BJ (cell line): ENCODE measurements around the gene CDCP1. TPM values are rescaled to one million over a fixed set of nuclear protein-coding genes. Genes with fewer than 3 reads are reported as not detected.

Experiments used
- CTCF ChIA-PET: fragments of 350-600 bp; formaldehyde crosslinking; extraction: SDS; loops from one replicate; lab custom pipeline; 2021; ENCODE audit warnings: antibody characterized with exemption, inconsistent platforms; lab: Yijun Ruan, JAX
- POLR2A ChIA-PET: fragments of 300-600 bp; sonication (Branson Sonifier 250); formaldehyde crosslinking; extraction: SDS; loops from one replicate; lab custom pipeline; 2021; ENCODE audit warnings: antibody characterized with exemption; lab: Charles Lee
- DNase-seq: peaks from one replicate; pipeline ENCODE4 v3.0.0-alpha.2; 2011; ENCODE audit warnings: low read depth
- H3K27me3 ChIP-seq: 2 replicates; pipeline ENCODE4 v1.6.0; 2011; ENCODE audit warnings: low read length; ENCODE audit not compliant: control insufficient read depth, insufficient read depth
- H3K36me3 ChIP-seq: 2 replicates; pipeline ENCODE4 v1.5.1; 2011; ENCODE audit warnings: low read length; ENCODE audit not compliant: control insufficient read depth, insufficient read depth
- H3K4me3 ChIP-seq: 2 replicates; pipeline ENCODE4 v1.5.1; 2011; ENCODE audit warnings: low read depth, mild to moderate bottlenecking, control low read depth, low read length
- CTCF ChIP-seq: IDR thresholded peaks from 2 replicates; pipeline ENCODE4 v1.5.1; 2011; ENCODE audit warnings: low read depth, mild to moderate bottlenecking, control low read depth, inconsistent platforms, low read length, moderate library complexity; ENCODE audit not compliant: insufficient read depth
- polyA plus RNA-seq: library from polyadenylated mRNA; depleted of rRNA; stranded (reverse); fragments of >200 nt; gene quantifications from 2 replicates; pipeline ENCODE4 v1.2.3, GENCODE V29; 2011

CDCP1 gene
- polyA plus RNA-seq, 1 experiment = 1.3 TPM

- no peak for DNase-seq
- no peak for TF ChIP-seq CTCF
- Histone ChIP-seq H3K4me3 (no peak overlapping the region), H3K27me3 (no peaks in the 10 kb centered on the region), H3K36me3 (no peaks in the 10 kb centered on the region)
- POLR2A ChIA-PET = no interaction called here
- CTCF ChIA-PET = interaction anchor here (1.4 kb wide), 1 partner anchor 11 kb away, joined by 3 read pairs; no protein-coding TSS in a partner anchor
These were observed 17.2 kb downstream of the CDCP1 start for GRCh38 chr3:45128950-45129349.

- CTCF ChIA-PET = interaction anchor here (0.7 to 1.4 kb wide), 4 partner anchors 9 to 111 kb away, joined by 3 read pairs; no protein-coding TSS in a partner anchor
- Histone ChIP-seq H3K4me3 (no peak overlapping the region), H3K27me3 (no peaks in the 10 kb centered on the region), H3K36me3 (no peaks in the 10 kb centered on the region)
- DNase-seq = no peak
- no peak for TF ChIP-seq CTCF
- POLR2A ChIA-PET = no interaction called here
These were observed 18.9 kb downstream of the CDCP1 start for GRCh38 chr3:45127130-45127822.

- CTCF ChIA-PET = interaction anchor here (1.1 to 1.2 kb wide), 2 partner anchors 84 to 88 kb away, joined by 3 read pairs; no protein-coding TSS in a partner anchor
- Histone ChIP-seq H3K27me3 (no peaks in the 10 kb centered on the region), H3K4me3 (no peak overlapping the region), H3K36me3 (no peaks in the 10 kb centered on the region)
- TF ChIP-seq CTCF = no peak
- DNase-seq = no peak
- POLR2A ChIA-PET = no interaction called here
These were observed 19.4 kb downstream of the CDCP1 start for GRCh38 chr3:45126730-45127129.

- no peak overlapping the region for H3K4me3 ChIP-seq
- ChIA-PET CTCF (interaction anchor here (2.6 kb wide), 1 partner anchor 85 kb away, joined by 24 read pairs; no protein-coding TSS in a partner anchor), POLR2A (no interaction called here)
- DNase-seq = no peak
- no peak for TF ChIP-seq CTCF
- H3K36me3 ChIP-seq = no peaks in the 10 kb centered on the region
- no peaks in the 10 kb centered on the region for H3K27me3 ChIP-seq
These were observed 20.6 kb downstream of the CDCP1 start for GRCh38 chr3:45125550-45126026.

- Histone ChIP-seq H3K36me3 (no peaks in the 10 kb centered on the region), H3K27me3 (no peaks in the 10 kb centered on the region), H3K4me3 (no peak overlapping the region)
- CTCF ChIA-PET = interaction anchor here (1.2 to 2.6 kb wide), 3 partner anchors 70 to 94 kb away, joined by 4 to 24 read pairs (median 8); no protein-coding TSS in a partner anchor
- DNase-seq = no peak
- no peak for TF ChIP-seq CTCF
- POLR2A ChIA-PET = no interaction called here
These were observed 21.2 kb downstream of the CDCP1 start for GRCh38 chr3:45124956-45125355.
